Breast epithelium (tissue), 4 donors: ENCODE data around the gene LGALS7. TPM values are rescaled to one million over a fixed set of nuclear protein-coding genes. Genes with fewer than 3 reads are reported as not detected.

Experiments
- DNase-seq, 2 donors: peaks; one replicate each; pipeline ENCODE4 v3.0.0-alpha.2; 2019; ENCODE audit warnings: low spot score in 2 of 2
- H3K27ac ChIP-seq, 2 donors: fragments of 200-600 bp; sonication (generic) in 1 of 2; one replicate each; pipeline ENCODE4 v1.5.1; 2016 to 2019; ENCODE audit warnings: mild to moderate bottlenecking in 1 of 2
- H3K27me3 ChIP-seq, 2 donors: fragments of 200-600 bp; sonication (generic) in 1 of 2; one replicate each; pipeline versions ENCODE4 v1.5.1 to v1.6.0; 2017 to 2019; ENCODE audit warnings: control low read depth in 1 of 2, mild to moderate bottlenecking in 1 of 2
- H3K36me3 ChIP-seq: fragments of 200-600 bp; one replicate; pipeline ENCODE4 v1.5.1; 2019
- H3K4me1 ChIP-seq, 2 donors: fragments of 200-600 bp; sonication (generic); one replicate each; pipeline ENCODE4 v1.5.1; 2016 to 2019; ENCODE audit warnings: control low read depth in 1 of 2
- H3K4me3 ChIP-seq, 3 donors: fragments of 200-600 bp; sonication (generic); 1 replicate in 2 of 3; 2 replicates in 1 of 3; pipeline ENCODE4 v1.5.1; 2016 to 2019; ENCODE audit warnings: mild to moderate bottlenecking in 3 of 3, moderate library complexity in 2 of 3
- H3K9me3 ChIP-seq, 2 donors: fragments of 200-600 bp; sonication (generic) in 1 of 2; one replicate each; pipeline ENCODE4 v1.5.1; 2016 to 2019; ENCODE audit warnings: control low read depth in 1 of 2
- CTCF ChIP-seq, 3 donors: fragments of 450-650 bp; IDR thresholded peaks; one replicate each; pipeline ENCODE4 v1.5.1; 2016 to 2017; ENCODE audit warnings: antibody characterized with exemption in 3 of 3, mild to moderate bottlenecking in 3 of 3, moderate library complexity in 3 of 3
- POLR2A ChIP-seq: fragments of 450-650 bp; IDR thresholded peaks from one replicate; pipeline ENCODE4 v1.6.1; 2016; ENCODE audit warnings: antibody characterized with exemption, mild to moderate bottlenecking, moderate library complexity
- POLR2AphosphoS5 ChIP-seq, 3 donors: sonication (generic); formaldehyde crosslinking; IDR thresholded peaks; one replicate each; pipeline ENCODE4 v1.6.1; 2017; ENCODE audit warnings: antibody characterized with exemption in 3 of 3
- intact Hi-C: fragments of 100-400 bp; cut with DNase I; formaldehyde crosslinking; loops from one replicate; pipeline ENCODE4 v1.15.1; 2023; ENCODE audit warnings: low total_unique reads
- total RNA-seq, 3 donors: library from RNA; depleted of rRNA; stranded (reverse); fragments of >200 nt; gene quantifications; one replicate each; pipeline ENCODE4 v1.1.0, GENCODE V29; 2016

Gene LGALS7
- total RNA-seq, 3 donors from 2014 or later = 1.5 TPM; not detected in 2

- Histone ChIP-seq H3K9me3 (no peaks in the 10 kb centered on the region), H3K4me1 (no peaks in the 10 kb centered on the region), H3K4me3 (no peak overlapping the region), H3K27me3 (no peaks in the 10 kb centered on the region), H3K27ac (no peak overlapping the region), H3K36me3 (no peaks in the 10 kb centered on the region)
- intact Hi-C loops = no loop called here
- no peak for TF ChIP-seq POLR2AphosphoS5 (IDR thresholded peaks at IDR 0.05)
- TF ChIP-seq CTCF (IDR thresholded peaks at IDR 0.05) = no peak
- TF ChIP-seq POLR2A = no peak
- no peak for DNase-seq
Measured at GRCh38 chr19:38743394-38744297, 29.7 kb downstream of the LGALS7 start.

GRCh38 chr19:38742906-38743305 is 30.4 kb downstream of the LGALS7 start:
- no peak for TF ChIP-seq POLR2A
- no peak for TF ChIP-seq POLR2AphosphoS5 (IDR thresholded peaks at IDR 0.05)
- TF ChIP-seq CTCF (IDR thresholded peaks at IDR 0.05) = no peak
- intact Hi-C loops = no loop called here
- no peaks in the 10 kb centered on the region for H3K9me3 ChIP-seq

GRCh38 chr19:38742296-38742695 is 31.0 kb downstream of the LGALS7 start:
- no peak overlapping the region for H3K4me3 ChIP-seq
- no peak overlapping the region for H3K27ac ChIP-seq
- no peaks in the 10 kb centered on the region for H3K9me3 ChIP-seq
- H3K4me1 ChIP-seq = no peaks in the 10 kb centered on the region
- H3K27me3 ChIP-seq = no peaks in the 10 kb centered on the region
- H3K36me3 ChIP-seq = no peaks in the 10 kb centered on the region
- intact Hi-C loops = no loop called here
- no peak for TF ChIP-seq POLR2A
- TF ChIP-seq POLR2AphosphoS5 (IDR thresholded peaks at IDR 0.05) = no peak
- TF ChIP-seq CTCF (IDR thresholded peaks at IDR 0.05) = no peak
- DNase-seq = no peak

More at GRCh38 chr19:38742906-38743305, 30.4 kb downstream of the LGALS7 start:
- Histone ChIP-seq H3K4me1 (no peaks in the 10 kb centered on the region), H3K4me3 (no peak overlapping the region), H3K27me3 (no peaks in the 10 kb centered on the region), H3K36me3 (no peaks in the 10 kb centered on the region), H3K27ac (no peak overlapping the region)
- no peak for DNase-seq

- H3K4me3 ChIP-seq = no peak overlapping the region
Measured at GRCh38 chr19:38741670-38742069, 31.6 kb downstream of the LGALS7 start.

More at GRCh38 chr19:38741670-38742069, 31.6 kb downstream of the LGALS7 start:
- Histone ChIP-seq H3K27me3 (no peaks in the 10 kb centered on the region), H3K9me3 (no peaks in the 10 kb centered on the region), H3K27ac (no peak overlapping the region), H3K4me1 (no peaks in the 10 kb centered on the region), H3K36me3 (no peaks in the 10 kb centered on the region)
- no peak for TF ChIP-seq POLR2A
- TF ChIP-seq CTCF (IDR thresholded peaks at IDR 0.05) = no peak
- no peak for TF ChIP-seq POLR2AphosphoS5 (IDR thresholded peaks at IDR 0.05)
- no peak for DNase-seq
- intact Hi-C loops = no loop called here
